Measurements from ENCODE around the gene SMOC1.

Gene SMOC1

GRCh38 chr14:69868363-69868963 lies 10.8 kb upstream of the SMOC1 start:
- Histone ChIP-seq H3K27ac (ENCODE audit: low read depth, low read length) (no peak overlapping the region), H3K4me3 (ENCODE audit: low read depth in 1 of 2, low read length in 2 of 2) (no peak overlapping the region), H3K9ac (ENCODE audit: low read length) (no peak overlapping the region), H3K9me3 (ENCODE audit: low read length) (peaks cover 14% of the 10 kb centered on the region), H3K27me3 (ENCODE audit: control insufficient read depth in 1 of 2, insufficient read depth in 2 of 2, low read length in 2 of 2) (no peaks in the 10 kb centered on the region), H3K4me1 (ENCODE audit: insufficient read depth, low read length) (no peaks in the 10 kb centered on the region), H3K36me3 (ENCODE audit: insufficient read depth, low read length) (no peaks in the 10 kb centered on the region)

- Histone ChIP-seq H3K4me1 (ENCODE audit: insufficient read depth, low read length) (no peaks in the 10 kb centered on the region), H3K9me3 (ENCODE audit: low read length) (peaks cover 1% of the 10 kb centered on the region), H3K36me3 (ENCODE audit: insufficient read depth, low read length) (no peaks in the 10 kb centered on the region), H3K27ac (ENCODE audit: low read depth, low read length) (no peak overlapping the region), H3K9ac (ENCODE audit: low read length) (no peak overlapping the region), H3K27me3 (ENCODE audit: control insufficient read depth in 1 of 2, insufficient read depth in 2 of 2, low read length in 2 of 2) (no peaks in the 10 kb centered on the region), H3K4me3 (ENCODE audit: low read depth in 1 of 2, low read length in 2 of 2) (no peak overlapping the region)
Measured at GRCh38 chr14:69870613-69871012, 8.6 kb upstream of the SMOC1 start.

GRCh38 chr14:69873877-69874780 lies 5.1 kb upstream of the SMOC1 start:
- H3K36me3 ChIP-seq (ENCODE audit: insufficient read depth, low read length), result no peaks in the 10 kb centered on the region

DNA sequence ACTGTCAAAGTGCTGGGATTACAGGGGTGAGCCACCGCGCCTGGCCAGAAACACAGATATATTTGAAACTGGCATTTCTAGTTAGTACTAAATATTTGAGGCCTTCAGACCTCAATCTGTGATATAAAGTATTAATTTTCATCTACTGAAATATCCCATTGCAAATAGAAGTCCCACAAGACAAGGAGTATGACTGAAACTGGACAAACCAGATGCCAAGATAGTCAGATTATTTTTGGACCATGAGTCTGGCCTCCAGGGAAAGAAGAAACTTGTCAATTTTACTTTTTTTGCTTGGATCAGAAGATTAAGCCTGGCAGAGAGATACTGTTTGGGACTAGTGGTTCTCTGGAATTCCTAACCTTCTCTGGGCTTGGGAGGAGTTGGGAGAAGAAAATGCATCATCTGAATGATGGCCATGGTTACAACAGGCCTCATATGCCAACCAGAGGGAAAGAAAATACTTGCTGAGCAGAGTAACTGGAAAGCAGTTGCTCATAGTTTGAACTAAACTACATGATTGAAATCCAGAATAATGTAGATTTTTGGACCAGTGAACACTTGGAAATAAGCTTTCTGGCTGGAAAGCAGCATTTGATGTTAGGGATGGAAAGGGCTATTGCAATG lies 2.9 kb upstream of the SMOC1 start:
- H3K4me1 ChIP-seq (ENCODE audit: insufficient read depth, low read length), result no peaks in the 10 kb centered on the region
- no peaks in the 10 kb centered on the region for H3K36me3 ChIP-seq (ENCODE audit: insufficient read depth, low read length)
- no peak overlapping the region for H3K27ac ChIP-seq (ENCODE audit: low read depth, low read length)
- no peak overlapping the region for H3K4me3 ChIP-seq (ENCODE audit: low read depth in 1 of 2, low read length in 2 of 2)
- H3K9me3 ChIP-seq (ENCODE audit: low read length), result no peaks in the 10 kb centered on the region
- H3K9ac ChIP-seq (ENCODE audit: low read length), result no peak overlapping the region
- H3K27me3 ChIP-seq (ENCODE audit: control insufficient read depth in 1 of 2, insufficient read depth in 2 of 2, low read length in 2 of 2), result peaks cover 0 to 15% of the 10 kb centered on the region in 2 donors

More at GRCh38 chr14:69873877-69874780, 5.1 kb upstream of the SMOC1 start:
- Histone ChIP-seq H3K27me3 (ENCODE audit: control insufficient read depth in 1 of 2, insufficient read depth in 2 of 2, low read length in 2 of 2) (peaks cover 0 to 7% of the 10 kb centered on the region in 2 donors), H3K4me3 (ENCODE audit: low read depth in 1 of 2, low read length in 2 of 2) (no peak overlapping the region), H3K9ac (ENCODE audit: low read length) (no peak overlapping the region), H3K9me3 (ENCODE audit: low read length) (no peaks in the 10 kb centered on the region), H3K4me1 (ENCODE audit: insufficient read depth, low read length) (no peaks in the 10 kb centered on the region), H3K27ac (ENCODE audit: low read depth, low read length) (no peak overlapping the region)

- Histone ChIP-seq H3K27ac (ENCODE audit: low read depth, low read length) (no peak overlapping the region), H3K4me3 (ENCODE audit: low read depth in 1 of 2, low read length in 2 of 2) (no peak overlapping the region), H3K4me1 (ENCODE audit: insufficient read depth, low read length) (no peaks in the 10 kb centered on the region)
Measured at GRCh38 chr14:69876848-69877306, 2.3 kb upstream of the SMOC1 start.

DNA sequence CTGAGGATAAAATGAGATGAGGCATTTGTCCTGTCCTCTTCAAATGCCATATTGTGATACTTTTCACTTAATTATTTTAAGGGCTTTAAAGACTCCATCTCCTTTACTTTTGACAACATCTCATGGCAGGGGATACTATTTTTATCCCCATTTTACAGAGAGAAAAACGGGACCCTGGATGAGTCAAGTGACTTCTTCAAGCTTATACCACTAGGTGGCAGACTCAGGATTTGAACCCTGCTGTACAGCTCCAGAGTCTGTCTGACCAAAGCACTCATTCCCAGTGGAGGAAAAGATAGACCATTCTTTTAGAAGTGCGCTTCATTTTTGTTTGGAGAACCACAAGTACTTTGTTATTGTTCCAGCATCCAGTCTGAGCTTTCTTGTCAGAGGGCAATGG lies 1.7 kb upstream of the SMOC1 start:
- Histone ChIP-seq H3K36me3 (ENCODE audit: insufficient read depth, low read length) (no peaks in the 10 kb centered on the region), H3K27me3 (ENCODE audit: control insufficient read depth in 1 of 2, insufficient read depth in 2 of 2, low read length in 2 of 2) (peaks cover 5 to 21% of the 10 kb centered on the region in 2 donors), H3K4me3 (ENCODE audit: low read depth in 1 of 2, low read length in 2 of 2) (no peak overlapping the region), H3K27ac (ENCODE audit: low read depth, low read length) (no peak overlapping the region), H3K9ac (ENCODE audit: low read length) (no peak overlapping the region), H3K9me3 (ENCODE audit: low read length) (no peaks in the 10 kb centered on the region), H3K4me1 (ENCODE audit: insufficient read depth, low read length) (no peaks in the 10 kb centered on the region)

More at GRCh38 chr14:69876848-69877306, 2.3 kb upstream of the SMOC1 start:
- Histone ChIP-seq H3K27me3 (ENCODE audit: control insufficient read depth in 1 of 2, insufficient read depth in 2 of 2, low read length in 2 of 2) (peaks cover 0 to 15% of the 10 kb centered on the region in 2 donors), H3K9me3 (ENCODE audit: low read length) (no peaks in the 10 kb centered on the region), H3K9ac (ENCODE audit: low read length) (no peak overlapping the region), H3K36me3 (ENCODE audit: insufficient read depth, low read length) (no peaks in the 10 kb centered on the region)

DNA sequence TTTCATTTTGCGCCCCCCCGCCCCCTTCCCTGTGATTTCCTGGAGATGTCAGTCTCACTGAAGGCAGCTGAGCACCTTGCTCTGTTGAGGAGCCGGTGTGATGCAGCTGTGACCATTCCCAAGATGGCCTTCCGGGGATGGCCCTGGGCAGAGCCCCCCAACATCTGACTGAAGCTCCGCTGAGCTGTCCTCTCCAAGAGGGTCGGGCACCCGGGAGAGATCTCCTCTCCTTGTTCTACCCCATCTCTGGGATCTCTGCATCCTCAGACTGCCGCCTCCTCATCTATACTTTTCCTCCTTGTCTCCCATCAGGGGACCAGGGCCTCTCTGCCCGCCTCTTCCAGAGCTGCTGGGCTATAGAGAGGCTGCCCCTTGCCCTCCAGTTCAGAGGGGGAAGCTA lies 965 bp upstream of the SMOC1 start:
- Histone ChIP-seq H3K27ac (ENCODE audit: low read depth, low read length) (no peak overlapping the region), H3K4me1 (ENCODE audit: insufficient read depth, low read length) (no peaks in the 10 kb centered on the region), H3K27me3 (ENCODE audit: control insufficient read depth in 1 of 2, insufficient read depth in 2 of 2, low read length in 2 of 2) (peaks cover 5 to 22% of the 10 kb centered on the region in 2 donors), H3K36me3 (ENCODE audit: insufficient read depth, low read length) (no peaks in the 10 kb centered on the region), H3K4me3 (ENCODE audit: low read depth in 1 of 2, low read length in 2 of 2) (no peak overlapping the region), H3K9ac (ENCODE audit: low read length) (no peak overlapping the region), H3K9me3 (ENCODE audit: low read length) (no peaks in the 10 kb centered on the region)

- H3K9ac ChIP-seq (ENCODE audit: low read length), result no peak overlapping the region
- no peak overlapping the region for H3K27ac ChIP-seq (ENCODE audit: low read depth, low read length)
Measured at GRCh38 chr14:69880044-69880487, 850 bp downstream of the SMOC1 start.

GRCh38 chr14:69880893-69881292 lies 1.7 kb downstream of the SMOC1 start:
- Histone ChIP-seq H3K9ac (ENCODE audit: low read length) (no peak overlapping the region), H3K4me3 (ENCODE audit: low read depth in 1 of 2, low read length in 2 of 2) (no peak overlapping the region), H3K4me1 (ENCODE audit: insufficient read depth, low read length) (no peaks in the 10 kb centered on the region), H3K36me3 (ENCODE audit: insufficient read depth, low read length) (no peaks in the 10 kb centered on the region), H3K27ac (ENCODE audit: low read depth, low read length) (no peak overlapping the region), H3K9me3 (ENCODE audit: low read length) (no peaks in the 10 kb centered on the region), H3K27me3 (ENCODE audit: control insufficient read depth in 1 of 2, insufficient read depth in 2 of 2, low read length in 2 of 2) (peaks cover 5 to 22% of the 10 kb centered on the region in 2 donors)

More at GRCh38 chr14:69880044-69880487, 850 bp downstream of the SMOC1 start:
- Histone ChIP-seq H3K4me1 (ENCODE audit: insufficient read depth, low read length) (no peaks in the 10 kb centered on the region), H3K9me3 (ENCODE audit: low read length) (no peaks in the 10 kb centered on the region), H3K27me3 (ENCODE audit: control insufficient read depth in 1 of 2, insufficient read depth in 2 of 2, low read length in 2 of 2) (peaks cover 5 to 22% of the 10 kb centered on the region in 2 donors), H3K4me3 (ENCODE audit: low read depth in 1 of 2, low read length in 2 of 2) (no peak overlapping the region), H3K36me3 (ENCODE audit: insufficient read depth, low read length) (no peaks in the 10 kb centered on the region)

- Histone ChIP-seq H3K9ac (ENCODE audit: low read length) (no peak overlapping the region), H3K4me3 (ENCODE audit: low read depth in 1 of 2, low read length in 2 of 2) (no peak overlapping the region), H3K4me1 (ENCODE audit: insufficient read depth, low read length) (no peaks in the 10 kb centered on the region), H3K27ac (ENCODE audit: low read depth, low read length) (no peak overlapping the region), H3K36me3 (ENCODE audit: insufficient read depth, low read length) (no peaks in the 10 kb centered on the region), H3K27me3 (ENCODE audit: control insufficient read depth in 1 of 2, insufficient read depth in 2 of 2, low read length in 2 of 2) (peaks cover 5 to 22% of the 10 kb centered on the region in 2 donors), H3K9me3 (ENCODE audit: low read length) (no peaks in the 10 kb centered on the region)
Measured at GRCh38 chr14:69882116-69882864, 3.1 kb downstream of the SMOC1 start.

DNA sequence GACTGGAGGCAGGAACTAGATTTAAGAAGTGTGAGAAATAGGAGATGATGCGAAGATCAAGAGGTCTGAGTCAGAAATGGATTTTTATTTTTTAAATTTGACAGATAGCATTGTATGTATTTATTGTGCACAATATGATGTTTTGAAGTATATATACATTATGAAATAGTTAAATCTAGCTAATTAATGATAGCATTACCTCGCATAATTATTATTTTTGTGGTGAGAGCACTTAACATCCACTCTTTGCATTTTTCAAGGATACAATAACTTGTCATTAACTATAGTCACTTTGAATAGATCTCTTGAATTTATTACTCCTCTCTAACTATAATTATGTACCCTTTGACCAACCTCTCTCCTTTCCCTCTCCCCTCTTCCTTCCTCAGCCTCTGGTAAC lies 3.7 kb downstream of the SMOC1 start:
- Histone ChIP-seq H3K4me1 (ENCODE audit: insufficient read depth, low read length) (no peaks in the 10 kb centered on the region), H3K36me3 (ENCODE audit: insufficient read depth, low read length) (no peaks in the 10 kb centered on the region), H3K9me3 (ENCODE audit: low read length) (no peaks in the 10 kb centered on the region), H3K27me3 (ENCODE audit: control insufficient read depth in 1 of 2, insufficient read depth in 2 of 2, low read length in 2 of 2) (peaks cover 5 to 22% of the 10 kb centered on the region in 2 donors), H3K4me3 (ENCODE audit: low read depth in 1 of 2, low read length in 2 of 2) (no peak overlapping the region), H3K27ac (ENCODE audit: low read depth, low read length) (no peak overlapping the region), H3K9ac (ENCODE audit: low read length) (no peak overlapping the region)
